C4-2B (cell line): ENCODE data around the gene VAMP2.

Source experiments
- H3K27ac ChIP-seq: fragments of 450-650 bp; 2 replicates; pipeline ENCODE4 v1.5.1; 2017
- CTCF ChIP-seq: fragments of 450-650 bp; conservative IDR thresholded peaks from 2 replicates; pipeline ENCODE4 v1.5.1; 2017; ENCODE audit warnings: mild to moderate bottlenecking
- ZFX ChIP-seq: fragments of 450-650 bp; IDR thresholded peaks from 2 replicates; pipeline ENCODE4 v1.6.1; 2017

VAMP2 gene

GRCh38 chr17:8142158-8142886 is 20.4 kb downstream of the VAMP2 start:
- no peak overlapping the region for H3K27ac ChIP-seq
- TF ChIP-seq CTCF (no peak), ZFX (no peak)

- TF ChIP-seq CTCF (no peak), ZFX (no peak)
- no peak overlapping the region for H3K27ac ChIP-seq
Measured at GRCh38 chr17:8141741-8142140, 21.0 kb downstream of the VAMP2 start.

GRCh38 chr17:8141045-8141444 is 21.7 kb downstream of the VAMP2 start:
- H3K27ac ChIP-seq: no peak overlapping the region
- TF ChIP-seq ZFX: no peak
- TF ChIP-seq CTCF: no peak

GRCh38 chr17:8140065-8141029 is 22.4 kb downstream of the VAMP2 start:
- H3K27ac ChIP-seq: peak overlapping the region; percentile 58; the same call in 1 of the 2 replicates
- TF ChIP-seq ZFX: no peak
- no peak for TF ChIP-seq CTCF

- TF ChIP-seq CTCF (peak; percentile 96), ZFX (no peak)
- H3K27ac ChIP-seq: peak overlapping the region; percentile 58
Measured at GRCh38 chr17:8138672-8139371, 23.9 kb downstream of the VAMP2 start.

GRCh38 chr17:8138374-8138671 is 24.4 kb downstream of the VAMP2 start:
- peak overlapping the region; percentile 58 for H3K27ac ChIP-seq
- TF ChIP-seq CTCF (no peak), ZFX (no peak)
